Ishikawa (cell line): ENCODE results near the gene ANO8.

Experiments used
- CEBPB ChIP-seq: IDR thresholded peaks from 2 replicates; pipeline ENCODE4 v1.6.1; 2012
- CREB1 ChIP-seq: IDR thresholded peaks from 2 replicates; pipeline ENCODE4 v1.6.1; 2012; ENCODE audit warnings: low read depth
- EGR1 ChIP-seq: IDR thresholded peaks from 2 replicates; pipeline ENCODE4 v1.6.1; 2012
- EP300 ChIP-seq: IDR thresholded peaks from 2 replicates; pipeline ENCODE4 v1.6.1; 2012; ENCODE audit warnings: borderline replicate concordance
- RAD21 ChIP-seq: IDR thresholded peaks from 2 replicates; pipeline ENCODE4 v1.6.1; 2012; ENCODE audit warnings: low read depth
- TAF1 ChIP-seq: IDR thresholded peaks from 2 replicates; pipeline ENCODE4 v1.6.1; 2012; ENCODE audit warnings: low read depth, mild to moderate bottlenecking
- TCF12 ChIP-seq: IDR thresholded peaks from 2 replicates; pipeline ENCODE4 v1.6.1; 2012; ENCODE audit warnings: low read depth
- TEAD4 ChIP-seq: IDR thresholded peaks from 2 replicates; pipeline ENCODE4 v1.6.1; 2012
- YY1 ChIP-seq: IDR thresholded peaks from 2 replicates; pipeline ENCODE4 v1.6.1; 2012; ENCODE audit warnings: low read depth
- ZBTB7A ChIP-seq: IDR thresholded peaks from 2 replicates; pipeline ENCODE4 v1.6.1; 2012; ENCODE audit warnings: low read depth
- TF ChIP-seq, protein P1 (sequence below): IDR thresholded peaks from 2 replicates; pipeline ENCODE4 v1.6.1; 2012
- TF ChIP-seq, protein P2 (sequence below): IDR thresholded peaks from 2 replicates; pipeline ENCODE4 v1.6.1; 2012; ENCODE audit warnings: low read depth, mild to moderate bottlenecking
- TF ChIP-seq, protein P3 (sequence below): IDR thresholded peaks from 2 replicates; pipeline ENCODE4 v1.6.1; 2012

DNA sequence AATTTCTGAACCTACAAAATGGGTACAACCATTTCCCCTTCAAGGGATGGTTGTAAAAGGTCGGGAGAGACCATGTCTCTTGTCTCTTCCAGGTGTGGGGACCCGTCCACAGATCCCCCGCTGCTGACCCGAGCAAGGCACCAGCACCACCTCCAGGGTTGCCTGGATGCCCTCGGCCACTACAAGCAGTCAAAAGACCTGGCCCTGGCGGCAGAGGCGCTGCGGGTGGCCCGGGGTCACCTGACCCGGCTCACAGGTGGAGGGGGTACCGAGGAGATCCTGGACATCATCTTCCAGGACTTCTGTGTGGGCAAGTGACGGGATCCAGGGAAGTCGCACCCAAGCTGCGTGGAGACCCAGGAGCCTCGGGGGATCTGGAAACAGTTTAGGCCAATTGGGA, 6.7 kb upstream of the ANO8 start:
- TF ChIP-seq, protein P1, sequence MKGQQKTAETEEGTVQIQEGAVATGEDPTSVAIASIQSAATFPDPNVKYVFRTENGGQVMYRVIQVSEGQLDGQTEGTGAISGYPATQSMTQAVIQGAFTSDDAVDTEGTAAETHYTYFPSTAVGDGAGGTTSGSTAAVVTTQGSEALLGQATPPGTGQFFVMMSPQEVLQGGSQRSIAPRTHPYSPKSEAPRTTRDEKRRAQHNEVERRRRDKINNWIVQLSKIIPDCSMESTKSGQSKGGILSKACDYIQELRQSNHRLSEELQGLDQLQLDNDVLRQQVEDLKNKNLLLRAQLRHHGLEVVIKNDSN, result no peak
- TF ChIP-seq EGR1, result no peak
- no peak for TF ChIP-seq RAD21
- TF ChIP-seq TEAD4, result no peak
- TF ChIP-seq TAF1, result no peak
- no peak for TF ChIP-seq TCF12
- no peak for TF ChIP-seq YY1
- TF ChIP-seq EP300, result no peak
- TF ChIP-seq, protein P2, sequence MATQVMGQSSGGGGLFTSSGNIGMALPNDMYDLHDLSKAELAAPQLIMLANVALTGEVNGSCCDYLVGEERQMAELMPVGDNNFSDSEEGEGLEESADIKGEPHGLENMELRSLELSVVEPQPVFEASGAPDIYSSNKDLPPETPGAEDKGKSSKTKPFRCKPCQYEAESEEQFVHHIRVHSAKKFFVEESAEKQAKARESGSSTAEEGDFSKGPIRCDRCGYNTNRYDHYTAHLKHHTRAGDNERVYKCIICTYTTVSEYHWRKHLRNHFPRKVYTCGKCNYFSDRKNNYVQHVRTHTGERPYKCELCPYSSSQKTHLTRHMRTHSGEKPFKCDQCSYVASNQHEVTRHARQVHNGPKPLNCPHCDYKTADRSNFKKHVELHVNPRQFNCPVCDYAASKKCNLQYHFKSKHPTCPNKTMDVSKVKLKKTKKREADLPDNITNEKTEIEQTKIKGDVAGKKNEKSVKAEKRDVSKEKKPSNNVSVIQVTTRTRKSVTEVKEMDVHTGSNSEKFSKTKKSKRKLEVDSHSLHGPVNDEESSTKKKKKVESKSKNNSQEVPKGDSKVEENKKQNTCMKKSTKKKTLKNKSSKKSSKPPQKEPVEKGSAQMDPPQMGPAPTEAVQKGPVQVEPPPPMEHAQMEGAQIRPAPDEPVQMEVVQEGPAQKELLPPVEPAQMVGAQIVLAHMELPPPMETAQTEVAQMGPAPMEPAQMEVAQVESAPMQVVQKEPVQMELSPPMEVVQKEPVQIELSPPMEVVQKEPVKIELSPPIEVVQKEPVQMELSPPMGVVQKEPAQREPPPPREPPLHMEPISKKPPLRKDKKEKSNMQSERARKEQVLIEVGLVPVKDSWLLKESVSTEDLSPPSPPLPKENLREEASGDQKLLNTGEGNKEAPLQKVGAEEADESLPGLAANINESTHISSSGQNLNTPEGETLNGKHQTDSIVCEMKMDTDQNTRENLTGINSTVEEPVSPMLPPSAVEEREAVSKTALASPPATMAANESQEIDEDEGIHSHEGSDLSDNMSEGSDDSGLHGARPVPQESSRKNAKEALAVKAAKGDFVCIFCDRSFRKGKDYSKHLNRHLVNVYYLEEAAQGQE, result no peak
- TF ChIP-seq, protein P3, sequence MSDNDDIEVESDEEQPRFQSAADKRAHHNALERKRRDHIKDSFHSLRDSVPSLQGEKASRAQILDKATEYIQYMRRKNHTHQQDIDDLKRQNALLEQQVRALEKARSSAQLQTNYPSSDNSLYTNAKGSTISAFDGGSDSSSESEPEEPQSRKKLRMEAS, result no peak
- TF ChIP-seq CREB1, result no peak
- TF ChIP-seq CEBPB, result no peak
- TF ChIP-seq ZBTB7A, result no peak
